ACC112 (cell line): ENCODE data around the gene AKR1C8.
"Not testable (repeated sequence)": the region's sequence is repeated elsewhere in the genome, so short reads cannot be mapped to it uniquely, and the experiment has no call there.

Experiments
- H2AFZ ChIP-seq: fragments of 200-600 bp; sonication (generic); one replicate; pipeline ENCODE4 v1.6.0; 2017; ENCODE audit warnings: antibody characterized with exemption, low read length; ENCODE audit not compliant: unreplicated experiment
- H3K27ac ChIP-seq: fragments of 200-600 bp; sonication (generic); 2 replicates; pipeline ENCODE4 v1.5.1; 2014; ENCODE audit warnings: low read depth, mild to moderate bottlenecking, antibody characterized with exemption, low read length, moderate library complexity
- H3K27me3 ChIP-seq: fragments of 200-600 bp; sonication (generic); 2 replicates; pipeline ENCODE4 v1.6.1; 2014; ENCODE audit warnings: mild to moderate bottlenecking, antibody characterized with exemption, low read length, moderate library complexity, mixed read lengths; ENCODE audit not compliant: insufficient read depth
- H3K36me3 ChIP-seq: fragments of 200-600 bp; sonication (generic); 2 replicates; pipeline ENCODE4 v1.6.1; 2016; ENCODE audit warnings: mild to moderate bottlenecking, antibody characterized with exemption, low read length, moderate library complexity, mixed read lengths; ENCODE audit not compliant: insufficient read depth
- H3K4me1 ChIP-seq: fragments of 200-600 bp; sonication (generic); one replicate; pipeline ENCODE4 v1.6.1; 2016; ENCODE audit warnings: low read length, mixed read lengths; ENCODE audit not compliant: insufficient read depth, unreplicated experiment, control insufficient read depth
- H3K4me3 ChIP-seq: fragments of 200-600 bp; sonication (generic); 2 replicates; pipeline ENCODE4 v1.5.1; 2014; ENCODE audit warnings: mild to moderate bottlenecking, low read depth, low read length
- H3K79me2 ChIP-seq: fragments of 200-600 bp; sonication (generic); one replicate; pipeline ENCODE4 v1.6.0; 2016; ENCODE audit warnings: low read length; ENCODE audit not compliant: control insufficient read depth, unreplicated experiment, insufficient read depth

AKR1C8 gene

GRCh38 chr10:5184987-5185775 is at the start of gene AKR1C8:
TSS of gene AKR1C8 (minus strand) at chr10:5185150. CDS start at chr10:5185104, 46 bp downstream.
- H3K27me3 ChIP-seq, result no peaks in the 10 kb centered on the region
- no peaks in the 10 kb centered on the region for H3K79me2 ChIP-seq
- no peak within 1 kb of the TSS for H3K27ac ChIP-seq
- H2AFZ ChIP-seq, result no peak within 1 kb of the TSS
- no peaks in the 10 kb centered on the region for H3K4me1 ChIP-seq
- H3K4me3 ChIP-seq, result no peak within 1 kb of the TSS
- no peaks in the 10 kb centered on the region for H3K36me3 ChIP-seq

GRCh38 chr10:5234106-5234860 is 49.3 kb upstream of the AKR1C8 start:
- Histone ChIP-seq H3K4me1 (no peaks in the 10 kb centered on the region), H3K27me3 (peaks cover 13% of the 10 kb centered on the region; the same call in 1 of the 2 replicates), H3K27ac (no peak overlapping the region), H3K4me3 (no peak overlapping the region), H3K36me3 (no peaks in the 10 kb centered on the region), H2AFZ (no peak overlapping the region), H3K79me2 (no peaks in the 10 kb centered on the region)

- Histone ChIP-seq H3K27ac (no peak overlapping the region), H3K4me3 (no peak overlapping the region), H2AFZ (no peak overlapping the region), H3K4me1 (no peaks in the 10 kb centered on the region), H3K27me3 (peaks cover 13% of the 10 kb centered on the region; the same call in 1 of the 2 replicates), H3K79me2 (no peaks in the 10 kb centered on the region), H3K36me3 (no peaks in the 10 kb centered on the region)
Observed at GRCh38 chr10:5233324-5233723, 48.4 kb upstream of the AKR1C8 start.

GRCh38 chr10:5229019-5229418 is 44.1 kb upstream of the AKR1C8 start:
- no peak overlapping the region for H2AFZ ChIP-seq
- no peaks in the 10 kb centered on the region for H3K79me2 ChIP-seq
- H3K27me3 ChIP-seq, result peaks cover 13% of the 10 kb centered on the region; the same call in 1 of the 2 replicates
- no peak overlapping the region for H3K4me3 ChIP-seq
- H3K4me1 ChIP-seq, result no peaks in the 10 kb centered on the region
- H3K36me3 ChIP-seq, result no peaks in the 10 kb centered on the region
- H3K27ac ChIP-seq, result no peak overlapping the region

GRCh38 chr10:5222942-5223341 is 38.0 kb upstream of the AKR1C8 start:
- H2AFZ ChIP-seq, H3K4me3 ChIP-seq, H3K4me1 ChIP-seq, H3K79me2 ChIP-seq, H3K27ac ChIP-seq, H3K27me3 ChIP-seq, H3K36me3 ChIP-seq: not testable (repeated sequence)

- H3K27ac ChIP-seq, result no peak overlapping the region
- no peaks in the 10 kb centered on the region for H3K36me3 ChIP-seq
- H3K27me3 ChIP-seq, result peaks cover 7% of the 10 kb centered on the region
- H3K79me2 ChIP-seq, result no peaks in the 10 kb centered on the region
- no peak overlapping the region for H3K4me3 ChIP-seq
- H2AFZ ChIP-seq, result no peak overlapping the region
- H3K4me1 ChIP-seq, result no peaks in the 10 kb centered on the region
Observed at GRCh38 chr10:5219262-5219661, 34.3 kb upstream of the AKR1C8 start.

GRCh38 chr10:5216801-5217200 is 31.9 kb upstream of the AKR1C8 start:
- H3K4me3 ChIP-seq, result no peak overlapping the region
- H3K36me3 ChIP-seq, result no peaks in the 10 kb centered on the region
- H2AFZ ChIP-seq, result no peak overlapping the region
- H3K27ac ChIP-seq, result no peak overlapping the region
- H3K4me1 ChIP-seq, result no peaks in the 10 kb centered on the region
- H3K27me3 ChIP-seq, result peaks cover 19% of the 10 kb centered on the region
- no peaks in the 10 kb centered on the region for H3K79me2 ChIP-seq

GRCh38 chr10:5211696-5212536 is 27.0 kb upstream of the AKR1C8 start:
- no peaks in the 10 kb centered on the region for H3K4me1 ChIP-seq
- H3K4me3 ChIP-seq, result no peak overlapping the region
- H3K27me3 ChIP-seq, result peaks cover 40% of the 10 kb centered on the region
- no peak overlapping the region for H2AFZ ChIP-seq
- H3K79me2 ChIP-seq, result no peaks in the 10 kb centered on the region
- no peaks in the 10 kb centered on the region for H3K36me3 ChIP-seq
- no peak overlapping the region for H3K27ac ChIP-seq

- not testable (repeated sequence) for H2AFZ ChIP-seq, H3K4me3 ChIP-seq, H3K36me3 ChIP-seq, H3K4me1 ChIP-seq, H3K79me2 ChIP-seq, H3K27ac ChIP-seq
- peaks cover 54% of the 10 kb centered on the region for H3K27me3 ChIP-seq
Observed at GRCh38 chr10:5210261-5210660, 25.3 kb upstream of the AKR1C8 start.

- not testable (repeated sequence) for H3K27ac ChIP-seq, H3K4me3 ChIP-seq, H3K4me1 ChIP-seq, H3K36me3 ChIP-seq, H3K79me2 ChIP-seq, H2AFZ ChIP-seq
- H3K27me3 ChIP-seq, result peaks cover 53% of the 10 kb centered on the region
Observed at GRCh38 chr10:5209776-5210175, 24.8 kb upstream of the AKR1C8 start.
